K562 (cell line): ENCODE data around the gene SLC23A2. TPM values are rescaled to one million over a fixed set of nuclear protein-coding genes. Genes with fewer than 3 reads are reported as not detected.

ENCODE experiments used
- ATAC-seq: fragments of 200-7000 bp; cut with Tn5 transposase; 3 replicates; pipeline ENCODE4 v1.9.1; 2020; ENCODE audit warnings: moderate library complexity
- BruUV-seq: library from RNA; stranded (reverse); fragments of 400-500 nt; replicated peaks from 2 replicates; lab custom pipeline; 2021; lab: Mats Ljungman, UMichigan
- CTCF ChIA-PET: fragments of 300-600 bp; formaldehyde crosslinking; extraction: SDS; loops from one replicate; lab custom pipeline; 2021; ENCODE audit warnings: low intra/inter-chr PET ratio; lab: Yijun Ruan, JAX
- POLR2A ChIA-PET: fragments of 300-600, 350-650 bp; sonication (Branson Sonifier 250); formaldehyde crosslinking; extraction: SDS; loops from one replicate; lab custom pipeline; 2021; ENCODE audit warnings: antibody characterized with exemption, inconsistent platforms; lab: Yijun Ruan, JAX
- DNase-seq, 4 experiments: peaks; one replicate each; pipeline versions ENCODE4 v3.0.0 to v3.0.0-alpha.2; 2011 to 2018; ENCODE audit warnings: low spot score in 3 of 4, mixed read lengths in 3 of 4; ENCODE audit errors: extremely low read depth in 1 of 4
- FAIRE-seq: peaks from 2 replicates; lab custom pipeline; 2011; peaks lifted over from hg19 to GRCh38; lab: Jason Lieb, UNC
- H2AFZ ChIP-seq: 2 replicates; pipeline ENCODE4 v1.6.0; 2011; ENCODE audit warnings: low read depth, low read length, control low read depth, inconsistent platforms
- H3K27ac ChIP-seq: fragments of 200-600 bp; 3 replicates; pipeline ENCODE4 v1.8.0; 2011; ENCODE audit warnings: low read depth, mild to moderate bottlenecking, control low read depth, inconsistent platforms, low read length, moderate library complexity, mixed read lengths; ENCODE audit errors: extremely low read depth
- H3K27me3 ChIP-seq, 2 experiments: fragments of 300-600 bp in 1 of 2; 2 replicates in 1 of 2; 3 replicates in 1 of 2; pipeline versions ENCODE4 v1.6.0 to v1.8.0; 2011; ENCODE audit warnings: inconsistent platforms in 2 of 2, low read length in 2 of 2, mild to moderate bottlenecking in 1 of 2, mixed read lengths in 1 of 2, moderate library complexity in 1 of 2; ENCODE audit not compliant: control insufficient read depth in 2 of 2, insufficient read depth in 2 of 2
- H3K36me3 ChIP-seq: fragments of 300-600 bp; 3 replicates; pipeline ENCODE4 v1.8.0; 2011; ENCODE audit warnings: mild to moderate bottlenecking, low read length, inconsistent platforms; ENCODE audit not compliant: control insufficient read depth, insufficient read depth
- H3K4me1 ChIP-seq, 2 experiments: fragments of 200-600 bp in 1 of 2; replicated peaks in 1 of 2; 2 replicates in 1 of 2; 3 replicates in 1 of 2; pipeline versions ENCODE4 v1.5.1 to v1.8.0; 2011; ENCODE audit warnings: inconsistent platforms in 2 of 2, low read length in 2 of 2, mild to moderate bottlenecking in 1 of 2, mixed read lengths in 1 of 2, moderate library complexity in 1 of 2; ENCODE audit not compliant: control insufficient read depth in 2 of 2, insufficient read depth in 2 of 2
- H3K4me2 ChIP-seq: 2 replicates; pipeline ENCODE4 v1.6.1; 2011; ENCODE audit warnings: low read length, control low read depth, inconsistent platforms, mixed read lengths; ENCODE audit not compliant: insufficient read depth
- H3K4me3 ChIP-seq: fragments of 200-600 bp; sonication (generic), shearing (Covaris generic); 2 replicates; pipeline ENCODE4 v1.5.1; 2016; ENCODE audit warnings: control low read depth, inconsistent platforms
- H3K79me2 ChIP-seq: fragments of 200-600 bp; 3 replicates; pipeline ENCODE4 v1.8.0; 2011; ENCODE audit warnings: low read length, inconsistent platforms; ENCODE audit not compliant: control insufficient read depth, insufficient read depth
- H3K9ac ChIP-seq, 2 experiments: 2 replicates each; pipeline versions ENCODE4 v1.6.0 to v1.6.1; 2011; ENCODE audit warnings: low read depth in 2 of 2, low read length in 2 of 2, control low read depth in 1 of 2, inconsistent platforms in 1 of 2, mild to moderate bottlenecking in 1 of 2, mixed read lengths in 1 of 2; ENCODE audit not compliant: insufficient read depth in 1 of 2
- H3K9me1 ChIP-seq: one replicate; pipeline ENCODE4 v1.6.0; 2011; ENCODE audit warnings: inconsistent platforms, mild to moderate bottlenecking, low read length, moderate library complexity; ENCODE audit not compliant: control insufficient read depth, insufficient read depth
- H3K9me3 ChIP-seq: replicated peaks from 2 replicates; pipeline ENCODE4 v1.5.1; 2011; ENCODE audit warnings: low read depth, low read length, inconsistent platforms; ENCODE audit not compliant: control insufficient read depth, insufficient read depth
- H4K20me1 ChIP-seq: replicated peaks from 2 replicates; pipeline ENCODE4 v1.6.1; 2011; ENCODE audit warnings: low read length, inconsistent platforms, mixed read lengths; ENCODE audit not compliant: control insufficient read depth, insufficient read depth
- CREB3L1 ChIP-seq: fragments of 450-650 bp; IDR thresholded peaks from 2 replicates; pipeline ENCODE4 v1.6.1; 2014; ENCODE audit warnings: low read depth, mild to moderate bottlenecking, moderate library complexity, borderline replicate concordance
- CXXC5 ChIP-seq: fragments of 250-450 bp; sonication (Bioruptor Pico); IDR thresholded peaks from 2 replicates; pipeline ENCODE4 v1.8.0; 2022; ENCODE audit warnings: inconsistent platforms, mild to moderate bottlenecking, moderate library complexity
- DEAF1 ChIP-seq: fragments of 450-650 bp; formaldehyde crosslinking; IDR thresholded peaks from 2 replicates; pipeline ENCODE4 v1.4.0; 2020; ENCODE audit warnings: mild to moderate bottlenecking, moderate library complexity
- ETV5 ChIP-seq: sonication (generic); formaldehyde crosslinking; IDR thresholded peaks from 2 replicates; pipeline ENCODE4 v1.4.0; 2020; ENCODE audit warnings: low read depth, mild to moderate bottlenecking, missing genetic modification reagents
- MAX ChIP-seq: sonication (generic); formaldehyde crosslinking; IDR thresholded peaks from 2 replicates; pipeline ENCODE4 v1.9.0; 2022; ENCODE audit warnings: mild to moderate bottlenecking, missing genetic modification reagents
- NR3C1 ChIP-seq: sonication (generic); formaldehyde crosslinking; IDR thresholded peaks from 2 replicates; pipeline ENCODE4 v1.8.1; 2022; ENCODE audit warnings: missing genetic modification reagents
- POLR3G ChIP-seq: IDR thresholded peaks from 2 replicates; pipeline ENCODE4 v1.6.1; 2011; ENCODE audit not compliant: insufficient read length, insufficient replicate concordance; ENCODE audit errors: extremely low read depth
- WGBS: fragments of 100-300 bp; shearing (Covaris generic); methylation state at CpG from one replicate; pipeline ENCODE4 v1.1.6; 2016; ENCODE audit warnings: low coverage, mixed read lengths; ENCODE audit not compliant: insufficient coverage; ENCODE audit errors: missing lambda C conversion rate; 5-methylcytosine and 5-hydroxymethylcytosine counted together
- in situ Hi-C: fragments of 300-500 bp; cut with MboI; formaldehyde crosslinking; loops from 4 replicates; pipeline ENCODE4 v1.15.0; 2018; ENCODE audit warnings: inconsistent platforms, mixed read lengths
- intact Hi-C: fragments of 100-400 bp; cut with micrococcal nuclease; formaldehyde crosslinking; loops from 2 replicates; pipeline ENCODE4 v1.14.2; 2022
- polyA plus RNA-seq, 8 experiments: library from polyadenylated mRNA; depleted of rRNA in 4 of 8; stranded (reverse) in 5 of 8; unstranded in 3 of 8; fragments of >200 nt; fragmentation: Nextera tagmentation in 2 of 8; fragmentation: Illumina TruSeq in 1 of 8; extraction: Ambion mirVana in 2 of 8; extraction: Trizol in 1 of 8; gene quantifications; 2 replicates each; pipeline versions ENCODE4 v1.2.1 to v1.2.3, GENCODE V29; 2011 to 2014; ENCODE audit warnings: inconsistent platforms in 1 of 8, missing spikeins in 1 of 8
- total RNA-seq, 7 experiments: library from RNA; depleted of rRNA in 6 of 7; stranded (reverse); fragments of >200 nt in 6 of 7; fragmentation: Illumina TruSeq in 2 of 7; extraction: Trizol in 2 of 7; gene quantifications; 2 replicates each; pipeline versions ENCODE4 v1.2.1 to v1.2.3, GENCODE V29; 2011 to 2021; ENCODE audit warnings: low replicate concordance in 1 of 7

Gene SLC23A2
- total and polyA plus RNA-seq, 9 of the 15 experiments (the other 6 are each of a cell fraction or from before 2014, with no cell fraction given) = 0.39 to 6.7 (median 3.2) TPM

- CTCF ChIA-PET = no interaction called here
- ATAC-seq = no peak
- POLR2A ChIA-PET = no interaction called here
Observed at GRCh38 chr20:4809707-4810106, 191.6 kb downstream of the SLC23A2 start.

More at GRCh38 chr20:4809707-4810106, 191.6 kb downstream of the SLC23A2 start:
- Histone ChIP-seq H3K4me1 (no peaks in the 10 kb centered on the region), H3K27ac (no peak overlapping the region), H3K9me3 (no peaks in the 10 kb centered on the region), H3K27me3 (peaks cover 6 to 40% of the 10 kb centered on the region in 2 experiments; a peak in 4 of 5 replicates), H3K36me3 (no peaks in the 10 kb centered on the region), H3K79me2 (no peaks in the 10 kb centered on the region), H3K4me3 (no peak overlapping the region), H4K20me1 (no peaks in the 10 kb centered on the region), H3K4me2 (no peak overlapping the region), H3K9me1 (no peaks in the 10 kb centered on the region), H2AFZ (no peak overlapping the region), H3K9ac (no peak overlapping the region)
- in situ Hi-C loops = no loop called here
- no peak for TF ChIP-seq MAX (CRISPR knock-in tag)
- no peak for TF ChIP-seq DEAF1 (CRISPR knock-in tag)
- TF ChIP-seq POLR3G = no peak
- TF ChIP-seq NR3C1 = no peak
- no peak for TF ChIP-seq ETV5 (CRISPR knock-in tag)
- TF ChIP-seq CREB3L1 = no peak
- TF ChIP-seq CXXC5 (CRISPR knock-in tag) = no peak
- no peak for DNase-seq
- intact Hi-C loops = no loop called here
- BruUV-seq = no TSS peak
- no peak for FAIRE-seq
- 6% methylated on average over 6 of the region's 8 CpGs for WGBS
